ENCODE data around the gene MPRIP.

- TF ChIP-seq POLR2AphosphoS5 (IDR thresholded peaks at IDR 0.05; ENCODE audit: low read depth, low read length) (no peak), POLR2A (IDR thresholded peaks at IDR 0.05; ENCODE audit: low read depth, low read length) (no peak), TAF1 (IDR thresholded peaks at IDR 0.05; ENCODE audit: low read depth, low read length) (no peak), PAX5 (IDR thresholded peaks at IDR 0.05; ENCODE audit: insufficient read depth, low read length, severe bottlenecking) (no peak)
Observed at GRCh38 chr17:17084941-17085340, 42.7 kb downstream of the MPRIP start.
